Suprapubic skin (tissue), 3 donors: ENCODE data around the gene SIL1.

ENCODE experiments used
- EP300 ChIP-seq: sonication (generic); formaldehyde crosslinking; IDR thresholded peaks from one replicate; pipeline ENCODE4 v1.6.1; 2017; ENCODE audit warnings: antibody characterized with exemption
- POLR2A ChIP-seq, 2 donors: fragments of 450-650 bp; IDR thresholded peaks; one replicate each; pipeline ENCODE4 v1.6.1; 2017; ENCODE audit warnings: antibody characterized with exemption in 2 of 2, mild to moderate bottlenecking in 2 of 2, moderate library complexity in 2 of 2
- TF ChIP-seq, protein P1 (sequence below), 2 donors: fragments of 200-600 bp in 1 of 2; fragments of 450-650 bp in 1 of 2; sonication (generic) in 1 of 2; IDR thresholded peaks; one replicate each; pipeline ENCODE4 v1.5.1; 2016 to 2019; ENCODE audit warnings: antibody characterized with exemption in 2 of 2, mild to moderate bottlenecking in 1 of 2, moderate library complexity in 1 of 2

DNA sequence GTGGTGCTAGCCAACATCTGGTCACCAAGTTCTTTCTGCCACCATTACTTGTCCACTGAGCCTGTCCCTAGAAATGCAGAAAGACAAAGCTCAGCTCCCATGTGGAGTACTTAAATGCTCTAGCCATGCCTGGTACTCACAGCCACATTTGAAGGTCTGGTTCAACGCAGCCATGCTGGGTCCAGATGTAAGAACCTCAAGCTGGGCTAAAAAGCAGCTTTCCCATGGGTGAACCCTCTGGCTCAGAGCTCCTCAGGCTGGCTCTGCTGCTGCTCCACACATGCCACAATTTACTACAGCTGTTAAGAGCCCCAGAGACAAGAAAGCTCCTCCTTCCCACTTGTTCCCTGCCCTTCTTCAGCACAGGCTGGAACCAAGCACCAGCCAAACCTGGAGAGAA, 225.9 kb downstream of the SIL1 start:
- TF ChIP-seq, protein P1, sequence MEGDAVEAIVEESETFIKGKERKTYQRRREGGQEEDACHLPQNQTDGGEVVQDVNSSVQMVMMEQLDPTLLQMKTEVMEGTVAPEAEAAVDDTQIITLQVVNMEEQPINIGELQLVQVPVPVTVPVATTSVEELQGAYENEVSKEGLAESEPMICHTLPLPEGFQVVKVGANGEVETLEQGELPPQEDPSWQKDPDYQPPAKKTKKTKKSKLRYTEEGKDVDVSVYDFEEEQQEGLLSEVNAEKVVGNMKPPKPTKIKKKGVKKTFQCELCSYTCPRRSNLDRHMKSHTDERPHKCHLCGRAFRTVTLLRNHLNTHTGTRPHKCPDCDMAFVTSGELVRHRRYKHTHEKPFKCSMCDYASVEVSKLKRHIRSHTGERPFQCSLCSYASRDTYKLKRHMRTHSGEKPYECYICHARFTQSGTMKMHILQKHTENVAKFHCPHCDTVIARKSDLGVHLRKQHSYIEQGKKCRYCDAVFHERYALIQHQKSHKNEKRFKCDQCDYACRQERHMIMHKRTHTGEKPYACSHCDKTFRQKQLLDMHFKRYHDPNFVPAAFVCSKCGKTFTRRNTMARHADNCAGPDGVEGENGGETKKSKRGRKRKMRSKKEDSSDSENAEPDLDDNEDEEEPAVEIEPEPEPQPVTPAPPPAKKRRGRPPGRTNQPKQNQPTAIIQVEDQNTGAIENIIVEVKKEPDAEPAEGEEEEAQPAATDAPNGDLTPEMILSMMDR (IDR thresholded peaks at IDR 0.05): no peak
- TF ChIP-seq EP300 (no peak), POLR2A (IDR thresholded peaks at IDR 0.05) (no peak)
